ENCODE data around the gene DBNDD1. TPM values are rescaled to one million over a fixed set of nuclear protein-coding genes. Genes with fewer than 3 reads are reported as not detected.

Gene DBNDD1
- total RNA-seq, 4 donors from 2014 or later, result 2.1 to 14.3 (median 5.1) TPM

DNA sequence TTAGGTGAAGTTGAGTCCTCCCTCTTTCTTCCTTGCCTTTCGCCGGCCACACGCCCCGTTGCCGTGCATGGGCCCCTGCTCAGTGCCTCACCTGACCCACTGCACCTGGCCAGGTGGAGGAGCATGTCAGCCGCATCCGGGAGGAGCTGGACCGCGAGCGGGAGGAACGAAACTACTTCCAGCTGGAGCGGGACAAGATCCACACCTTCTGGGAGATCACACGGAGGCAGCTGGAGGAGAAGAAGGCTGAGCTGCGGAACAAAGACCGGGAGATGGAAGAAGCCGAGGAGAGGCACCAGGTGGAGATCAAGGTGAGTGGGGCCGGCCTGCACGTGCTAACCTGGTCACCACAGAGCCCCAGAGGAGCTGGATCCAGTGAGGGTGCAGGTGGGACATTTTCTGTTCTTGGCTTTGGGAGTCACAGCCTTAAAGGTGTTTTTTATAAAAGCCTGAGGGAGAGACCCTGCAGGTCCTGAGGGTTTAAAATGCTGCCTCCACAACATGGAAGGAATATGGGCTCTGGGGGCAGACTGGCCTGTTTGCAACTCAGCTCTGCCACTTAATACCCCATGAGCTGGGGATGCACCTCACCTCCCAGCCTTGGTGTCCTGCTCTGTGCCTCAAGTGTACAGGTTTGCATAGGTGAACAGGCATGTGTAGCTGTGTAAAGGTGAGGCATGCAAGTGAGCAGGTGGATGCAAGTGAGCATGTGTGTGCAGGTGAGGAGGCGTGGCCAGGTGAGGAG lies 12.1 kb upstream of the DBNDD1 start:
- Histone ChIP-seq H3K27ac (replicated peaks in 1 of 4) (no peak overlapping the region), H3K9me3 (no peaks in the 10 kb centered on the region), H3K27me3 (no peaks in the 10 kb centered on the region), H3K36me3 (peaks cover 5 to 63% (median 37%) of the 10 kb centered on the region in 4 donors), H3K4me3 (no peak overlapping the region), H3K4me1 (no peaks in the 10 kb centered on the region)
- TF ChIP-seq, protein P1, sequence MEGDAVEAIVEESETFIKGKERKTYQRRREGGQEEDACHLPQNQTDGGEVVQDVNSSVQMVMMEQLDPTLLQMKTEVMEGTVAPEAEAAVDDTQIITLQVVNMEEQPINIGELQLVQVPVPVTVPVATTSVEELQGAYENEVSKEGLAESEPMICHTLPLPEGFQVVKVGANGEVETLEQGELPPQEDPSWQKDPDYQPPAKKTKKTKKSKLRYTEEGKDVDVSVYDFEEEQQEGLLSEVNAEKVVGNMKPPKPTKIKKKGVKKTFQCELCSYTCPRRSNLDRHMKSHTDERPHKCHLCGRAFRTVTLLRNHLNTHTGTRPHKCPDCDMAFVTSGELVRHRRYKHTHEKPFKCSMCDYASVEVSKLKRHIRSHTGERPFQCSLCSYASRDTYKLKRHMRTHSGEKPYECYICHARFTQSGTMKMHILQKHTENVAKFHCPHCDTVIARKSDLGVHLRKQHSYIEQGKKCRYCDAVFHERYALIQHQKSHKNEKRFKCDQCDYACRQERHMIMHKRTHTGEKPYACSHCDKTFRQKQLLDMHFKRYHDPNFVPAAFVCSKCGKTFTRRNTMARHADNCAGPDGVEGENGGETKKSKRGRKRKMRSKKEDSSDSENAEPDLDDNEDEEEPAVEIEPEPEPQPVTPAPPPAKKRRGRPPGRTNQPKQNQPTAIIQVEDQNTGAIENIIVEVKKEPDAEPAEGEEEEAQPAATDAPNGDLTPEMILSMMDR (IDR thresholded peaks at IDR 0.05), result no peak
- TF ChIP-seq POLR2A (IDR thresholded peaks at IDR 0.05; ENCODE audit: low read depth) (no peak), POLR2AphosphoS5 (IDR thresholded peaks at IDR 0.05) (no peak), EP300 (IDR thresholded peaks at IDR 0.05) (no peak)
- 93% methylated on average over 19 of the region's 19 CpGs for WGBS
- no peak for DNase-seq (ENCODE audit: extremely low spot score)
- intact Hi-C loops (cut with DNase I), result no loop called here

DNA sequence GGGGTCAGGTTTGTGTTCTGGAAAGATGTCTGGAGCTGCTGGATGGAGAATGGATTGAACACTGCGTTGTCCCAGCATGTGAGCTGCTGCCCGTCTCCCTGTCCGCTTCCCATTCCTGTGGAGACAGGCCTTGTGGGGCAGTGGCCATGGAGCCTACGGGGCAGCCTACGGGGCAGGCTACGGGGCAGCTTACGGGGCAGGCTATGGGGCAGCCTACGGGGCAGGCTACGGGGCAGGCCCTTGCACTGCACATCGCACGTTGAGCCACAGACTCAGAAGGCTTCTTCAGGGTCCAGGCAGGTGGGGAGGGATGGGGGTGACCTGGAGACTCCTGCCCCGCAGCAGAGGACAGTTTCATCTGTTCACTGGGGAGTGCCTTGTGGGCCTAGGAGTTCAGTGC lies 9.7 kb upstream of the DBNDD1 start:
- H3K27me3 ChIP-seq, result no peaks in the 10 kb centered on the region
- H3K9me3 ChIP-seq, result no peaks in the 10 kb centered on the region
- H3K4me3 ChIP-seq, result no peak overlapping the region
- peaks cover 0 to 3% (median 0%) of the 10 kb centered on the region in 4 donors for H3K4me1 ChIP-seq
- DNase-seq (ENCODE audit: extremely low spot score), result no peak
- H3K36me3 ChIP-seq, result peaks cover 0 to 45% (median 22%) of the 10 kb centered on the region in 4 donors
- 90% methylated on average over 9 of the region's 12 CpGs for WGBS
- TF ChIP-seq POLR2AphosphoS5 (IDR thresholded peaks at IDR 0.05), result no peak
- TF ChIP-seq POLR2A (IDR thresholded peaks at IDR 0.05; ENCODE audit: low read depth), result no peak
- TF ChIP-seq, protein P1 (IDR thresholded peaks at IDR 0.05), result no peak
- no peak for TF ChIP-seq EP300 (IDR thresholded peaks at IDR 0.05)
- no peak overlapping the region for H3K27ac ChIP-seq (replicated peaks in 1 of 4)
- intact Hi-C loops (cut with DNase I), result no loop called here

DNA sequence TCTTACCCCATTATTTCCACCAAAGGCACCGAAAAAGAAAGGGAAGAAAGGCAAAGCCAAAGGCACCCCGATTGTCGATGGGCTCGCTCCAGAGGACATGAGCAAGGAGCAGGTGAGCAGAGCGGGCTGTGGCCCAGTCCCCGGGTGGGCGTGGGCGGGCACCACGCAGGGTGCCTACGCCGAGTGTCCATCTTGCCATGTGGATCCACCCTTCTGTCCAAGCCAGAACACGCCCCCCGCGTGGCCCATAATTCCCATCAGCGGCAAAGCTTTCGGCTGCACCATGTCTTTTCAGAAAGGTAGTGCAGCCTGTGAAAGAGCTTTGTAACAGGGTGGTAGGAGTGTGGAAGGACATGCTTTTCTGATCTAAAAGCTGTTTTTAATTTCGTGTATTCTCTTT lies 8.4 kb upstream of the DBNDD1 start:
- intact Hi-C loops (cut with DNase I), result no loop called here
- 94% methylated on average over 17 of the region's 17 CpGs for WGBS
- TF ChIP-seq POLR2A (IDR thresholded peaks at IDR 0.05; ENCODE audit: low read depth), result no peak
- no peak for TF ChIP-seq POLR2AphosphoS5 (IDR thresholded peaks at IDR 0.05)
- no peak for TF ChIP-seq EP300 (IDR thresholded peaks at IDR 0.05)
- TF ChIP-seq, protein P1 (IDR thresholded peaks at IDR 0.05), result no peak

DNA sequence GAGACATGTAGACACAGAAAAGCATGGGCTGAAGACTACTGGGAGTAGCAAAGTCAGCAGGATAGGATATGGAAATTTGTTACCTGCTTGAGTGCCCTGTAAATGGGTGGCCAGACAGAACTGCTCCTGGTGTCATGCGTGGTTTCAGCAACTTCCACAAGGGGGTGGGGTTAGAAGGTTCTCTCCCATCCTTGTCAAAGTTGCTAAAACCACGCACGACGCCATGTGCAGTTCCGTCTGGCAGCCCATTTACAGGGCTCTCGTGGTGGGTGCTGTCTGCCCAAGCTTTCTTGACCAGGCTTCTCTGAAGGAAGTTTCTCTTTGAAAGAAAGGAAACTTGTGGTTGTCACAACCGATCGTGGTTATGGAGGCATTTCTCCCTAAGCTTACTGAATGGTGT lies 6.9 kb upstream of the DBNDD1 start:
- WGBS, result 60% methylated on average over 5 of the region's 8 CpGs
- no peak overlapping the region for H3K27ac ChIP-seq (replicated peaks in 1 of 4)
- intact Hi-C loops (cut with DNase I), result no loop called here
- no peak for DNase-seq (ENCODE audit: extremely low spot score)
- H3K27me3 ChIP-seq, result no peaks in the 10 kb centered on the region
- no peak overlapping the region for H3K4me3 ChIP-seq
- peaks cover 0 to 21% (median 15%) of the 10 kb centered on the region in 4 donors for H3K36me3 ChIP-seq
- no peaks in the 10 kb centered on the region for H3K9me3 ChIP-seq
- H3K4me1 ChIP-seq, result peaks cover 7 to 26% (median 18%) of the 10 kb centered on the region in 4 donors
- TF ChIP-seq POLR2AphosphoS5 (IDR thresholded peaks at IDR 0.05), result no peak
- TF ChIP-seq, protein P1 (IDR thresholded peaks at IDR 0.05), result no peak

More for the DNA sequence above, 8.4 kb upstream of the DBNDD1 start:
- Histone ChIP-seq H3K36me3 (peaks cover 0 to 35% (median 20%) of the 10 kb centered on the region in 4 donors), H3K9me3 (no peaks in the 10 kb centered on the region), H3K27ac (replicated peaks in 1 of 4) (no peak overlapping the region), H3K4me3 (no peak overlapping the region), H3K27me3 (no peaks in the 10 kb centered on the region), H3K4me1 (peaks cover 4 to 16% (median 11%) of the 10 kb centered on the region in 4 donors)
- no peak for DNase-seq (ENCODE audit: extremely low spot score)
